Gastrocnemius medialis (tissue), 4 donors: Measurements from ENCODE around the gene JAKMIP1. TPM values are rescaled to one million over a fixed set of nuclear protein-coding genes. Genes with fewer than 3 reads are reported as not detected.

Experiments
- ATAC-seq, 2 donors: fragments of 150-250 bp; one replicate each; pipeline ENCODE4 v1.9.1; 2016
- DNase-seq, 2 donors: peaks; one replicate each; pipeline ENCODE4 v3.0.0-alpha.2; 2019
- H3K27ac ChIP-seq, 4 donors: fragments of 200-600 bp; sonication (generic); 1 replicate in 1 of 4; 2 replicates in 3 of 4; pipeline ENCODE4 v1.5.1; 2016 to 2018; ENCODE audit warnings: mild to moderate bottlenecking in 2 of 4, moderate library complexity in 1 of 4
- H3K27me3 ChIP-seq, 3 donors: fragments of 200-600 bp; sonication (generic) in 2 of 3; 1 replicate in 1 of 3; 2 replicates in 2 of 3; pipeline versions ENCODE4 v1.5.1 to v1.6.0; 2016 to 2019; ENCODE audit warnings: mild to moderate bottlenecking in 1 of 3, moderate library complexity in 1 of 3
- H3K36me3 ChIP-seq, 2 donors: fragments of 200-600 bp; sonication (generic) in 1 of 2; one replicate each; pipeline ENCODE4 v1.5.1; 2017 to 2018
- H3K4me1 ChIP-seq, 2 donors: fragments of 200-600 bp; sonication (generic) in 1 of 2; one replicate each; pipeline ENCODE4 v1.5.1; 2016 to 2017; ENCODE audit warnings: mild to moderate bottlenecking in 2 of 2
- H3K4me3 ChIP-seq, 4 donors: fragments of 200-600 bp; sonication (generic) in 3 of 4; 1 replicate in 1 of 4; 2 replicates in 3 of 4; pipeline ENCODE4 v1.5.1; 2016 to 2019; ENCODE audit warnings: mild to moderate bottlenecking in 2 of 4
- H3K9me3 ChIP-seq, 3 donors: fragments of 200-600 bp; sonication (generic) in 2 of 3; 1 replicate in 1 of 3; 2 replicates in 2 of 3; pipeline ENCODE4 v1.5.1; 2016 to 2019
- CTCF ChIP-seq, 5 experiments: fragments of 450-650 bp in 3 of 5; fragments of 200-600 bp in 2 of 5; sonication (generic) in 2 of 5; IDR thresholded peaks in 4 of 5; conservative IDR thresholded peaks in 1 of 5; 1 replicate in 4 of 5; 2 replicates in 1 of 5; pipeline ENCODE4 v1.5.1; 2016 to 2019; ENCODE audit warnings: antibody characterized with exemption in 5 of 5, mild to moderate bottlenecking in 3 of 5, moderate library complexity in 3 of 5
- POLR2A ChIP-seq, 2 donors: fragments of 450-650 bp; IDR thresholded peaks; one replicate each; pipeline ENCODE4 v1.6.1; 2017; ENCODE audit warnings: antibody characterized with exemption in 2 of 2, mild to moderate bottlenecking in 2 of 2, moderate library complexity in 2 of 2
- in situ Hi-C, 4 donors: fragments of 200-750 bp; cut with MboI; loops; one replicate each; pipeline versions ENCODE4 v1.15.0 to v1.8.0; 2017; ENCODE audit warnings: low sequenced_read_pairs in 4 of 4
- intact Hi-C: fragments of 100-400 bp; cut with DNase I; formaldehyde crosslinking; loops from one replicate; pipeline ENCODE4 v1.15.1; 2023; ENCODE audit warnings: low total_unique reads
- total RNA-seq, 4 donors: library from RNA; depleted of rRNA; stranded (reverse); fragments of >200 nt; gene quantifications; one replicate each; pipeline versions ENCODE4 v1.1.0 to v1.2.3, GENCODE V29; 2016

JAKMIP1 gene
- total RNA-seq, 4 donors from 2014 or later = 0.62 TPM; not detected in 3

GRCh38 chr4:6092131-6092530, 108.2 kb downstream of the JAKMIP1 start:
- Histone ChIP-seq H3K4me3 (no peak overlapping the region), H3K4me1 (no peaks in the 10 kb centered on the region), H3K27ac (no peak overlapping the region), H3K36me3 (no peaks in the 10 kb centered on the region), H3K27me3 (peaks cover 0 to 3% (median 0%) of the 10 kb centered on the region in 3 donors), H3K9me3 (no peaks in the 10 kb centered on the region)
- intact Hi-C loops = no loop called here
- ATAC-seq (no peak), DNase-seq (no peak)
- in situ Hi-C loops = no loop called here
- TF ChIP-seq CTCF (IDR thresholded peaks at IDR 0.05 in 4 of 5, conservative IDR thresholded peaks at IDR 0.05 in 1 of 5) (no peak), POLR2A (IDR thresholded peaks at IDR 0.05) (no peak)

DNA sequence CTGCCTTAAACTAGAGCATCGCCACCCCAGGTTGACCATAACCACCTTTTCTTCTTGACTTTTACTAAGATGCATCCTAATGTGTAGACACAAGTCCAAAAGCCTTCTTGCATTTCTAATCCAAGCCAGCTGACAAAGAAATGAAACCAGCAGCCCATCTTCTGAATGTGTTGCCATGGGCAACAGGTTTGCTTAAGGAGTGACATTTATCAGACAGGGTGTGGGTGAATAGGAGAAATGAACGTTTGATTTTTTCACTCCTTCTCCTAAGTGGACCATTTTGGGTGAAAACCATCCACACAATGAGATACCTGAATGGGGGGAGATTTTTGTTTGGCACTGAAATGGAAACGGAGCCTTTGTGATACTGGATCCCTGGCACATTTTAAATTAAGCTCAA, 109.4 kb downstream of the JAKMIP1 start:
- ATAC-seq (no peak), DNase-seq (no peak)
- H3K27me3 ChIP-seq = peaks cover 0 to 3% (median 0%) of the 10 kb centered on the region in 3 donors
- H3K27ac ChIP-seq = no peak overlapping the region
- intact Hi-C loops (no loop called here), in situ Hi-C loops (no loop called here)
- H3K4me1 ChIP-seq = no peaks in the 10 kb centered on the region
- TF ChIP-seq POLR2A (IDR thresholded peaks at IDR 0.05) (no peak), CTCF (IDR thresholded peaks at IDR 0.05 in 4 of 5, conservative IDR thresholded peaks at IDR 0.05 in 1 of 5) (no peak)
- H3K36me3 ChIP-seq = no peaks in the 10 kb centered on the region
- no peaks in the 10 kb centered on the region for H3K9me3 ChIP-seq
- H3K4me3 ChIP-seq = no peak overlapping the region

DNA sequence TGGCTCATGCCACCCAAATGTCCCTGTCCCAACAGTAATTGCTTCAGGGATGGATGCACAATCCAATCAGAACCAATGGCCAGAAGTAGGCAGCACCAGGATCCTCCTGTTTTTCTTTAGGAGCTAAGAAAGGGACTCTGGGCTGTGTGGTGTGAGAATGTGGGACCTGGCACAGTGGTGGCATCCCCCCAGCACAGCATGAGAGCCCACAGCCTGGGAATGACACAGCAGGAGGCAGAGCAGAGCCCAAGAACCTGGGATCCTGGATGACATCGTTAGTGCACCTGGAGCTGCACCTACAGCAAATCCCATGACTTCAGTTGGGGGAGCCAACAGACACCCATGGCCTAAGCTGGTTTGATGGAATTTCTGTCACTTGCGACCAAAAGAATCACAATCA, 111.4 kb downstream of the JAKMIP1 start:
- no peak overlapping the region for H3K4me3 ChIP-seq
- peaks cover 0 to 3% (median 0%) of the 10 kb centered on the region in 3 donors for H3K27me3 ChIP-seq
- H3K9me3 ChIP-seq = no peaks in the 10 kb centered on the region
- TF ChIP-seq POLR2A (IDR thresholded peaks at IDR 0.05) (no peak), CTCF (IDR thresholded peaks at IDR 0.05 in 4 of 5, conservative IDR thresholded peaks at IDR 0.05 in 1 of 5) (no peak)
- no peak for DNase-seq
- in situ Hi-C loops (no loop called here), intact Hi-C loops (no loop called here)
- no peak overlapping the region for H3K27ac ChIP-seq
- no peaks in the 10 kb centered on the region for H3K4me1 ChIP-seq
- no peak for ATAC-seq
- no peaks in the 10 kb centered on the region for H3K36me3 ChIP-seq

GRCh38 chr4:6087669-6088341, 112.5 kb downstream of the JAKMIP1 start:
- Histone ChIP-seq H3K27me3 (peaks cover 0 to 3% (median 0%) of the 10 kb centered on the region in 3 donors), H3K4me1 (no peaks in the 10 kb centered on the region), H3K4me3 (no peak overlapping the region), H3K36me3 (no peaks in the 10 kb centered on the region), H3K27ac (no peak overlapping the region), H3K9me3 (no peaks in the 10 kb centered on the region)
- in situ Hi-C loops (no loop called here), intact Hi-C loops (no loop called here)
- no peak for ATAC-seq
- no peak for TF ChIP-seq CTCF (IDR thresholded peaks at IDR 0.05 in 4 of 5, conservative IDR thresholded peaks at IDR 0.05 in 1 of 5)
- no peak for TF ChIP-seq POLR2A (IDR thresholded peaks at IDR 0.05)
- DNase-seq = no peak

GRCh38 chr4:6086846-6087245, 113.5 kb downstream of the JAKMIP1 start:
- in situ Hi-C loops = no loop called here

More at GRCh38 chr4:6086846-6087245, 113.5 kb downstream of the JAKMIP1 start:
- intact Hi-C loops = no loop called here
- Histone ChIP-seq H3K27ac (no peak overlapping the region), H3K36me3 (no peaks in the 10 kb centered on the region), H3K4me1 (no peaks in the 10 kb centered on the region), H3K9me3 (no peaks in the 10 kb centered on the region), H3K27me3 (no peaks in the 10 kb centered on the region), H3K4me3 (no peak overlapping the region)
- DNase-seq (no peak), ATAC-seq (no peak)
- no peak for TF ChIP-seq POLR2A (IDR thresholded peaks at IDR 0.05)
- TF ChIP-seq CTCF (IDR thresholded peaks at IDR 0.05 in 4 of 5, conservative IDR thresholded peaks at IDR 0.05 in 1 of 5) = no peak
